SK-N-SH treated with all-trans-retinoic acid at 6 μM for 48 hours (cell line): ENCODE data around the gene ACTR5.

Experiments
- ATAC-seq: fragments of 200-7000 bp; cut with Tn5 transposase; 3 replicates; pipeline ENCODE4 v1.9.1; 2020; ENCODE audit warnings: mild to moderate bottlenecking, moderate library complexity
- ARNTL ChIP-seq: fragments of 450-650 bp; formaldehyde crosslinking; IDR thresholded peaks from 2 replicates; pipeline ENCODE4 v1.5.0; 2020; ENCODE audit warnings: low read depth, mild to moderate bottlenecking, moderate library complexity, borderline replicate concordance
- CREB5 ChIP-seq: fragments of 250-450 bp; sonication (Bioruptor Pico); IDR thresholded peaks from 2 replicates; pipeline ENCODE4 v1.5.1; 2020; ENCODE audit warnings: low read depth, mild to moderate bottlenecking, moderate library complexity
- CSDC2 ChIP-seq: fragments of 250-450 bp; sonication (Bioruptor Pico); IDR thresholded peaks from 2 replicates; pipeline ENCODE4 v1.5.0; 2020; ENCODE audit warnings: mild to moderate bottlenecking, moderate library complexity
- CSRNP3 ChIP-seq: fragments of 250-450 bp; sonication (Bioruptor Pico); IDR thresholded peaks from 2 replicates; pipeline ENCODE4 v1.5.1; 2021; ENCODE audit warnings: mild to moderate bottlenecking, moderate library complexity
- ESRRG ChIP-seq: fragments of 250-450 bp; sonication (Bioruptor Pico); IDR thresholded peaks from 2 replicates; pipeline ENCODE4 v1.6.1; 2021; ENCODE audit warnings: mild to moderate bottlenecking
- GLIS3 ChIP-seq: fragments of 250-450 bp; sonication (Bioruptor Pico); IDR thresholded peaks from 2 replicates; pipeline ENCODE4 v1.5.0; 2020; ENCODE audit warnings: mild to moderate bottlenecking, moderate library complexity
- OSR1 ChIP-seq: fragments of 250-450 bp; sonication (Bioruptor Pico); IDR thresholded peaks from 2 replicates; pipeline ENCODE4 v1.8.0; 2022; ENCODE audit warnings: moderate library complexity, mild to moderate bottlenecking, inconsistent platforms
- PATZ1 ChIP-seq: fragments of 250-450 bp; sonication (Bioruptor Pico); IDR thresholded peaks from 2 replicates; pipeline ENCODE4 v1.8.0; 2020; ENCODE audit warnings: mild to moderate bottlenecking, moderate library complexity, borderline replicate concordance
- POU6F1 ChIP-seq: fragments of 250-450 bp; sonication (Bioruptor Pico); IDR thresholded peaks from 2 replicates; pipeline ENCODE4 v1.8.0; 2021; ENCODE audit warnings: low read depth, mild to moderate bottlenecking, moderate library complexity, borderline replicate concordance
- PPARA ChIP-seq: fragments of 250-450 bp; sonication (Bioruptor Pico); IDR thresholded peaks from 2 replicates; pipeline ENCODE4 v1.5.0; 2020; ENCODE audit warnings: mild to moderate bottlenecking, borderline replicate concordance
- RARB ChIP-seq: fragments of 250-450 bp; sonication (Bioruptor Pico); IDR thresholded peaks from 2 replicates; pipeline ENCODE4 v1.8.0; 2021; ENCODE audit warnings: mild to moderate bottlenecking, moderate library complexity
- TCF4 ChIP-seq: fragments of 250-450 bp; sonication (Bioruptor Pico); IDR thresholded peaks from 2 replicates; pipeline ENCODE4 v1.8.0; 2021; ENCODE audit warnings: mild to moderate bottlenecking, moderate library complexity, borderline replicate concordance
- TSHZ2 ChIP-seq: fragments of 250-450 bp; sonication (Bioruptor Pico); IDR thresholded peaks from 2 replicates; pipeline ENCODE4 v1.5.0; 2020; ENCODE audit warnings: mild to moderate bottlenecking, moderate library complexity
- ZC3H10 ChIP-seq: fragments of 250-450 bp; sonication (Bioruptor Pico); IDR thresholded peaks from 2 replicates; pipeline ENCODE4 v1.5.1; 2021; ENCODE audit warnings: mild to moderate bottlenecking, moderate library complexity
- ZFP3 ChIP-seq: fragments of 250-450 bp; sonication (Bioruptor Pico); IDR thresholded peaks from 2 replicates; pipeline ENCODE4 v1.5.0; 2020; ENCODE audit warnings: mild to moderate bottlenecking, moderate library complexity
- ZFP30 ChIP-seq: fragments of 450-650 bp; formaldehyde crosslinking; IDR thresholded peaks from 2 replicates; pipeline ENCODE4 v1.5.0; 2022; ENCODE audit warnings: mild to moderate bottlenecking, moderate library complexity
- ZNF70 ChIP-seq: fragments of 450-650 bp; formaldehyde crosslinking; IDR thresholded peaks from 2 replicates; pipeline ENCODE4 v1.5.0; 2020; ENCODE audit warnings: mild to moderate bottlenecking, moderate library complexity

The ACTR5 gene

GRCh38 chr20:38729767-38730166, 18.5 kb upstream of the ACTR5 start:
- ATAC-seq: no peak
- no peak for TF ChIP-seq ARNTL (CRISPR knock-in tag)
- no peak for TF ChIP-seq PATZ1 (CRISPR knock-in tag)
- TF ChIP-seq TCF4 (CRISPR knock-in tag): no peak
- no peak for TF ChIP-seq ESRRG (CRISPR knock-in tag)
- TF ChIP-seq GLIS3 (CRISPR knock-in tag): no peak
- TF ChIP-seq TSHZ2 (CRISPR knock-in tag): no peak
- no peak for TF ChIP-seq ZNF70 (CRISPR knock-in tag)
- TF ChIP-seq CSDC2 (CRISPR knock-in tag): no peak
- TF ChIP-seq OSR1: no peak
- no peak for TF ChIP-seq PPARA (CRISPR knock-in tag)
- no peak for TF ChIP-seq POU6F1 (CRISPR knock-in tag)
- TF ChIP-seq ZC3H10 (CRISPR knock-in tag): no peak
- TF ChIP-seq CREB5 (CRISPR knock-in tag): no peak

GRCh38 chr20:38730167-38730988, 17.9 kb upstream of the ACTR5 start:
- no peak for TF ChIP-seq PPARA (CRISPR knock-in tag)
- TF ChIP-seq CSRNP3 (CRISPR knock-in tag): no peak
- TF ChIP-seq GLIS3 (CRISPR knock-in tag): no peak
- no peak for TF ChIP-seq ZFP30 (CRISPR knock-in tag)
- no peak for TF ChIP-seq ZFP3 (CRISPR knock-in tag)
- no peak for TF ChIP-seq ARNTL (CRISPR knock-in tag)
- no peak for TF ChIP-seq PATZ1 (CRISPR knock-in tag)
- TF ChIP-seq TSHZ2 (CRISPR knock-in tag): no peak
- no peak for TF ChIP-seq RARB (CRISPR knock-in tag)
- no peak for ATAC-seq
